AG04450 (cell line): ENCODE measurements around the gene HECA. TPM values are rescaled to one million over a fixed set of nuclear protein-coding genes. Genes with fewer than 3 reads are reported as not detected.

Source experiments
- CTCF ChIA-PET: fragments of 300-600, 350-600 bp; formaldehyde crosslinking; extraction: SDS; loops from one replicate; lab custom pipeline; 2022; ENCODE audit warnings: antibody characterized with exemption, inconsistent platforms; lab: Charles Lee
- POLR2A ChIA-PET: fragments of 350-600 bp; formaldehyde crosslinking; extraction: SDS; loops from one replicate; lab custom pipeline; 2021; ENCODE audit warnings: antibody characterized with exemption, inconsistent platforms; lab: Yijun Ruan, JAX
- DNase-seq: peaks from one replicate; pipeline ENCODE4 v3.0.0-alpha.2; 2011; ENCODE audit warnings: low read depth, low spot score
- H3K27ac ChIP-seq: one replicate; pipeline ENCODE4 v1.5.1; 2012; ENCODE audit warnings: low read depth, low read length, control low read depth
- H3K27me3 ChIP-seq: one replicate; pipeline ENCODE4 v1.6.0; 2012; ENCODE audit warnings: low read length; ENCODE audit not compliant: control insufficient read depth, insufficient read depth
- H3K4me3 ChIP-seq: 2 replicates; pipeline ENCODE4 v1.5.1; 2011; ENCODE audit warnings: mild to moderate bottlenecking, low read depth, low read length, control low read depth
- H3K9me3 ChIP-seq: 2 replicates; pipeline ENCODE4 v1.5.1; 2012; ENCODE audit warnings: low read length; ENCODE audit not compliant: control insufficient read depth, insufficient read depth
- CTCF ChIP-seq: IDR thresholded peaks from 2 replicates; pipeline ENCODE4 v1.5.1; 2011; ENCODE audit warnings: low read depth, low read length, control low read depth, inconsistent platforms
- polyA plus RNA-seq: library from polyadenylated mRNA; depleted of rRNA; stranded (reverse); fragments of >200 nt; gene quantifications from 2 replicates; pipeline ENCODE4 v1.2.3, GENCODE V29; 2011

Gene HECA
- polyA plus RNA-seq, 1 experiment = 10.6 TPM

- CTCF ChIA-PET = interaction anchor here (1.0 to 1.4 kb wide), 2 partner anchors 238 to 311 kb away, joined by 3 to 4 read pairs; no protein-coding TSS in a partner anchor
- peak; percentile 55 for DNase-seq
- Histone ChIP-seq H3K27me3 (no peaks in the 10 kb centered on the region), H3K9me3 (no peaks in the 10 kb centered on the region), H3K27ac (no peak overlapping the region), H3K4me3 (no peak overlapping the region)
- POLR2A ChIA-PET = no interaction called here
- TF ChIP-seq CTCF = no peak
Measured at GRCh38 chr6:139126255-139126654, 8.6 kb upstream of the HECA start.

DNA sequence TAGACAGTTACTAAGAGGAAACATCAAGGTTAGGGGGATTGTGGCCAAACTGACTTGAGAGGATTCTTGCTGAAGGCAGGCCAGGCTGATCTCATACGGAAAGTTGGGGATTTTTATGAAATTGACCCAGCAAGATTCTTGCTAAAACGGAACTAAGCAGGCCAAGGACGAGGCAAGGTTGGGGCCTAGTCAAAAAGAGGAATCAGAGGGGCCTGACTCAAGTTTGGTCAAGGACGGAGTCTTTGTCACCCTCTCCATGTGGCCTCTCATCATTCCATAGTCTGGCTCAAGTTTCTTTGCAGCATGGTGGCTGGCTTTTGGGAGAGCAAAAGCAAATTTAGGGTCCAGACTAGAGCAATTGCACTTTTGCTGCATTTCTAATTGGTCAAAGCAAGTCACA lies 7.9 kb upstream of the HECA start:
- POLR2A ChIA-PET = no interaction called here
- CTCF ChIA-PET = interaction anchor here (1.0 kb wide), 1 partner anchor 311 kb away, joined by 3 read pairs; no protein-coding TSS in a partner anchor
- Histone ChIP-seq H3K4me3 (no peak overlapping the region), H3K27me3 (no peaks in the 10 kb centered on the region), H3K9me3 (no peaks in the 10 kb centered on the region), H3K27ac (no peak overlapping the region)
- TF ChIP-seq CTCF = no peak
- no peak for DNase-seq

DNA sequence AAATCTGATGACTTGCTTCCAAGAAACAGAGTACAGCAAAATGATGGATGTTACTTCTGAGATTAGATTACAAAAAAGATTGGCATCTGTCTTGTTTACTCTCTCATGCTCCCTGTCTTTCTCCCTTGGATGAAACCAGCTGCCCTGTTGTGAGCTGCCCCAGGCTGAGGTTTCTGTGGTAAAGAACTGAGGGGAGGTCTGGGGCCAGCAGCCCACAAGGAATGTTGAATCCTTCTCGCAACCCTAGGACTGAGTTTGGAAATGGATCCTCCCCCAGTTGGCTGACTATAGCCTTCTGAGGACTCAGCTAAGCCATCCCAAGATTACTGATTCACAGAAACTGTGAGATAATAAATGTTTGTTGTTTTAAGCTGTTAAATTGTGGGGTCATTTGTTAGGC lies 5.6 kb upstream of the HECA start:
- no peak for DNase-seq
- CTCF ChIA-PET = interaction anchor here (0.6 kb wide), 1 partner anchor 75 kb away, joined by 3 read pairs; no protein-coding TSS in a partner anchor
- TF ChIP-seq CTCF = no peak

GRCh38 chr6:139131736-139132280 lies 3.1 kb upstream of the HECA start:
- TF ChIP-seq CTCF = no peak
- POLR2A ChIA-PET = no interaction called here
- no peaks in the 10 kb centered on the region for H3K27me3 ChIP-seq
- DNase-seq = no peak
- no peak overlapping the region for H3K4me3 ChIP-seq
- no peak overlapping the region for H3K27ac ChIP-seq
- CTCF ChIA-PET = no interaction called here
- no peaks in the 10 kb centered on the region; the same call in 1 of the 2 replicates for H3K9me3 ChIP-seq

More for the DNA sequence above, 5.6 kb upstream of the HECA start:
- Histone ChIP-seq H3K9me3 (no peaks in the 10 kb centered on the region), H3K27me3 (no peaks in the 10 kb centered on the region), H3K27ac (no peak overlapping the region), H3K4me3 (no peak overlapping the region)
- POLR2A ChIA-PET = no interaction called here

- ChIA-PET POLR2A (interaction anchor here (0.9 kb wide), 1 partner anchor 104 kb away, joined by 3 read pairs; no protein-coding TSS in a partner anchor), CTCF (no interaction called here)
- no peak for TF ChIP-seq CTCF
- no peaks in the 10 kb centered on the region; the same call in 1 of the 2 replicates for H3K9me3 ChIP-seq
- H3K27ac ChIP-seq = no peak overlapping the region
- no peak for DNase-seq
- no peak overlapping the region for H3K4me3 ChIP-seq
- H3K27me3 ChIP-seq = no peaks in the 10 kb centered on the region
Measured at GRCh38 chr6:139133262-139134063, 1.4 kb upstream of the HECA start.
